NCI-H187 (cell line): Measurements from ENCODE around the gene GTF2A1.

Source experiments
- DNase-seq, 2 experiments: peaks; one replicate each; lab custom pipeline; 2025; lab: John Stamatoyannopoulos, UW

Gene GTF2A1

DNA sequence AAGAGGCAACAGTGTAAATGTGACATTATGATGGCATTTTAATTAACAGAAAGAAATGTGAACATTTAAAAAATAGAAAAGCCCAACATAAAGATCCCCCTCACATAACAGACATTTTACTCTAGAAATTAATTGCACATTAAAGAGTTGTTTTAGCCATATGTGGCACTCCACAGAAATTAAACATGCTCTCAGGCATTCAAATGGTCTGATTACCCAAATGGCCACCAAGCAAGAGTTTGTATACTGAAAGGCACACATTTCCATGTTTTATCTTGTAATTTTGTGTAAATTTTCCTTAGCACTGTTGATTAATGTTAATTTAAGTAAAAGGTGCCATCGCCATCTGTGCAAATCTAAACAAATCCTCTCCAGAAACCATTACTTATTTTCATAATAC, 43.5 kb downstream of the GTF2A1 start:
- no peak for DNase-seq

DNA sequence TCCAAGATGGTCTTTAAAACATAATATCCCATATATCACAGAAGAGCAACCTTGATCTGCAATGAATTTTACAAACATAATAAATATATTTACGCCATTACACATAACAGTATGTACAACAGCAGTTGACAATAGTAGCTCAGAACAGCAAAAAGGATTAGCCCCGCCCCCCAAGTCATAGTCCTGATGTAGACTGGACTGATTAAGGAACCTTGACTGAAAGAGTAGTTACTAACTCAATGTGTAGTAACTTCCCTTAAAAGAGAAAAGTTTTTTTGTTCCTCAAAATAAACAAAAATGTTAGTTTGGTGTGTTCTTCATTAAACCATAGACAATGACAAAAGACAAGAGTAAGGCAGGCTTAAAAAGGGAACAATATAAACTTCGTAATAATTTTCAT, 44.5 kb downstream of the GTF2A1 start:
- DNase-seq = no peak

DNA sequence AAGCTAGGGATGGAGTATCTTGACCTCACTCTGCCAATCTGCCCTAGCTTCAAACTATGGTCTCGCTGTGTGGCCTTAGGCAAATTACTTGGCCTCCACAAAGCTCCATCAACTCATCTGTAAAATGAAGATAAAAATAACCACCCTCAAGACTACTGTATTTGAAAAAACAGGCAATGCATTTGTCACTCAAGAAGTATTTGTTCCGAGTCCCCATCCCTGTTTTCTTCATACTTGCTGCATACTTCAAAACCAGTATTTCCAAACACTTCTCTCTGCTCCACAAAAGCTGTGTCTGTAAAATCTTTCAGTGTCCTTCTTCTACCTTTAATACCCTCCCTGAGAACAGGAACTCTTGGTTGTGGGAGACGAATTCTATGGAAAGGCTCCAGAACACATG, 47.9 kb downstream of the GTF2A1 start:
- DNase-seq = no peak

- no peak for DNase-seq
These were observed 48.4 kb downstream of the GTF2A1 start for GRCh38 chr14:81172353-81172752.

DNA sequence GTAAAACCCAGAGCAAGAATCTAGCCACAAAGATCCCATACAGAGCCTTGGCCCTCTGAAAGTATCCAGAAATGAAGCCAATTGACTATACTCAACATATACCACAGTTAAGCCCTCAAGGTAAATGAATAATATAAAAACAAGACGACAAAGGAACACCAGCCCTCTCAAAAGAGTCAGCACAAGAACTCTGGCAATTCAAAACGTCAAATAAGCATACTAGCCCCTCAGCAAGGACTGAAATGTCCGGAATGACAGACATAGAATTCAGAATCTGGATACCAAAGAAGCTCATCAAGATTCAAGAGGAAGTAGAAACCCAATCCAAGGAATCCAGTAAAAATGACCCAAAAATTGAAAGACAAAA, 49.9 kb downstream of the GTF2A1 start:
- DNase-seq = no peak

DNA sequence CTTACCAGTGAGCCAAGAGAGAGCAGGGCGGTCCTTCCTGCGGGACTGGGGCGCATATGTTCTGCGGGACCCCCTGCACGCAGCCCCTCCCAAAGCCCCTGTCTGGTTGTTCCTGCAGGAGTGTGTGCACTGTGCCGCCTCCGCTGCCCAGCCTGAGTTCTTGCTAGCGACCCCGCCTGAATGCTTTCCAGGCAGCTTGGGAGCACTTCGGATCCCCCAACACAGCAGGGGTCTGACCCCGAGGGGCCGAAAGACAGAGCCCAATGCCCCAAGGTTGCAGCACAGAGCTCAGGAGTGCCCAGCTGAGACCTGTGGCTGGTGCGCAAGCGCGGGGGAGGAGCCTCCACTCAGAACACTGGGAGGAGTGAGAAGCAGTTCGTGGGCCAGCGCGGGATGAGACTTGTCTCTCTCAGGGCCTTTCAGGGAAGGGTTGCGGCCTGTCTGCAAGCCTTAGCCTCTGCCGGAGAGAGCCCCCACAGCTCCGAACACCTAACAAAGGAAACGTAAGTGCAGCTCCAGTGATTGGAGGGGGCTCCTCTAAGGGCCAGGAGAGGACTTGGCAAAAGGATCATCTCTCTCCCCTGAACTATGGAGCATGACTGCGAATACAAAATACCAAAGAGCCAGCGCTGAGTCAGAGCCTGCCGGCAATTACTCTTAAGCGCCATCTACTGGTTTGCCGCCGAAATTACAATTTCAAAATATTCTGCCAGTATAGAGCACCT, 50.5 kb downstream of the GTF2A1 start:
- peak; percentile 77 to 98 for DNase-seq

- no peak for DNase-seq
These were observed 51.1 kb downstream of the GTF2A1 start for GRCh38 chr14:81169711-81170103.

- DNase-seq = no peak
These were observed 51.5 kb downstream of the GTF2A1 start for GRCh38 chr14:81169267-81169666.

- DNase-seq = no peak
These were observed 54.6 kb downstream of the GTF2A1 start for GRCh38 chr14:81166121-81166520.

DNA sequence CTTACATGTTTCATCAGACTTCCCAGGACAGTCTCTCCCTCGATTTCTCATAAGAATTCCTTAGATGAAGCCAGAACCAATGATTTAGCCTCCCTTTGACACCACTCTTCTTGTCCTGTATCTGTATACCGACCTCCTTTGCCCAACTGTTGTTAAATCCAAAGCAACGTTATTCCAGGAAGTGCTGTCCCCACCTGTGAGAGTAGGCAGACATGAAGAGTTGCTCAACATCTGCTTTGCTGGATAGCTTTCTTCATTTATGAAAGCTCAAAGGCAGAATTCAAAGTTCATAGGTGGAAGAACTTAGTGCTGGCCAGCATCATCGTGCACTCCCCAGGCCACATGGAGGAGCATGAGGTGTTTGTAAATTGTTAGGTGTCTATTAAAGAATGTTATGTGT, 55.6 kb downstream of the GTF2A1 start:
- DNase-seq = no peak

GRCh38 chr14:81164167-81164774, 56.5 kb downstream of the GTF2A1 start:
- DNase-seq = peak; percentile 63 to 74

DNA sequence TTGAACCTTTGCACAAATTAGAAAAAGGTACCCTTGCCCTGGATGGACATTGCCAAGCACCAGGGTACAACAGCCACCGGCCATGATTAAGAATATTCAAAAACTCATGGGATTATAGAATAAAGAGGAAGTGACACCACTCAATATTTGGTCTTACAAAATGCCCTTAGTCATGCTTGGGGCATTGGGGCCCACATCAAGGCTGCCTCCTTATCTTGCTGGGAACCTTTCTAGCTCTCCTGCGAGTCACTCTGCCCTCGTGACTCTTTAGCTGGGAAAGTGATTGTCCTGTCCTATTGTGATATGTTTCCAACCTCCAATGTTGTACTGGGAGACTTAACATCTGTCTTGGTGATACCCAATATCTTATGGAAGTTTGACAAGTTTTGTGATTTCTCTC, 57.8 kb downstream of the GTF2A1 start:
- DNase-seq = no peak

GRCh38 chr14:81161749-81162148, 59.0 kb downstream of the GTF2A1 start:
- no peak for DNase-seq

DNA sequence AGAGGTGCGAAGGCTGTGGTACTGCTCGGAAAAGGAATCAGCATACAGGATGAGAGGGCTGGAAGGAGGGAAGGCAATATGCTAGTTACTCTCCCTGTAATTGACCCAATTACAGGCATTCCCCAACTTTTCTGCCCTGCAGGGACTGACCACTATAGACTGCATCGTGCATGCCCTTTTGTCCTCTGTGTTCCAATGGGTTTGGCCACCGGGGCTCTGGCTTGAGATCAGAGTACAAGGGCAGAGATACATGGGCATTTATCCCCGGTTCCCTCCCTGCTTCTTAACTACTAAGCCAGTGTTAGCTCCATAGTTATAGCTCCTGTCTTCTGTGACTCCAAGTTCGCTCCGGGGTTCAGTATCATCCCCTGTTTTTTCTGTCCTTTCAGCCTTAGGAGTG, 59.7 kb downstream of the GTF2A1 start:
- DNase-seq = no peak

DNA sequence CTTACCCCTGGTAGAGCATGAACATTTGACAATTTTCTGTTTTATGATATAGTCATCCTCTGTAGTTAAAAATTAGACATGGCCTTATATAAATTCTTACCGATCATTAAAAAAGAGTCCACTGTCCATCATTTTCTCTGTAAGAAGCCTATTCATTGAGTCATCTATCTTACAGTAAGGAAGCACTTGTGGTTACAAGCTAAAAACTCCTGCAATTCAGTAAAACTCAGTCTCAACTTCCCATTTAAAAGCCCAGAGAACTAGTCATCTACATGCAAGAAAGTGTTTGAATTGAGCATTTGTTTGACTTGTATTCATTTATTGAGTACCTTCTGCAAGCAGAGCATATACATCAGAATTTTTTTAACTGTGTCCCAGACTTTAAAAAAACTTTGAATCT, 63.3 kb downstream of the GTF2A1 start:
- no peak for DNase-seq

DNA sequence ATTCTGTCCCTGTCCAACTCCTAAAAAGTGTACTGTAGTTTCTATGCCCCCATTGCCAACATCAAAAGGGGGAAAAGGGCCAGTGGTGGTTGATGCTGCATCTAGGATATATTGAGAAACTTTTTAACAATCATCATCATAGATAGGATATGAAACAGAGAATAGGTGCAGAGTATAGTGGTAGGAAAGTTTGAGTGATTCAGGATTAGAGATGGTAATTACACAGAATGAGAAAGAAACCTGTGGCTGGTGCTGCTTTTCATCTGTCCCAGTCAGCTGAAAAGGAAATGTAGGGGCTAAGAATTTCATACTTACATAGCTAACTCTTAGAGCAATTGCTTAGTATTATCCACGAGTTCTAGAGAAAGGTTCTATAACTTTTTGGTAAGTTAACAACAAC, 67.6 kb downstream of the GTF2A1 start:
- DNase-seq = no peak

- no peak for DNase-seq
These were observed 72.1 kb downstream of the GTF2A1 start for GRCh38 chr14:81148635-81149034.

DNA sequence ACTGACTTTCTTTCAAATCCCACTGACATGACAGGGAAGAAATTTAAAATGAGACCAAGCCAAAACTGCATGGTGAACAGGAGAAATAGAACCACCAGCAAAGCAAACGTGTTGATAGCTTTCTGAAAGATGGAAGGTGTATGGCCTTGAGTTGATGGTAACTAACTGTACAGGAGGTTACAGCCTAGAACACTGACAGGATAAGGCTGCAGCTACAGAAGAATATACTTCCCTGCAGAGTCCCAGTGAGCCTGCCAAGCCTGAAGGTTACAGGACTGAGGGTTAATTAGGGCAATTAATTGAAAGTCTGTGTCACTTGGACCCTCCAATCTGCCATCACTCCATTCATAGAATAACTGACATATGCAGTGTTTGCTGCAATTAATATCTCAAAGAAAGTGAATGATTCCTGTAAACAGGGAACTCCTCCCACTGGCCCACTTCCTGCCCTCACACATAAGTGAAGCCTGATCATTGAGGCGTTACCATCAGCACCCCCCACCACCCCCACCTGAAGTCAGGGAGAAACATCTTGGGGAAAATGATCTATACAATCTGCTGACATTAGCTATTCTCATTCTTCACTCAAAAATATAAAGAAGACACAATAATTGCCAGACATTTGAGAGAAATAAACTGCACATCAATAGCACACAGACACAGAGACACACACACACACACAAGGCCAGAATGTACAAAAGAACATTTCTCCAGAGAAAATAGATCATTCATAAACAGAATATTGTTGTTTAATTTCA, 73.4 kb downstream of the GTF2A1 start:
- DNase-seq = no peak

- peak in 1 of 2 experiments; percentile 53 for DNase-seq
These were observed 75.7 kb downstream of the GTF2A1 start for GRCh38 chr14:81144824-81145603.

DNA sequence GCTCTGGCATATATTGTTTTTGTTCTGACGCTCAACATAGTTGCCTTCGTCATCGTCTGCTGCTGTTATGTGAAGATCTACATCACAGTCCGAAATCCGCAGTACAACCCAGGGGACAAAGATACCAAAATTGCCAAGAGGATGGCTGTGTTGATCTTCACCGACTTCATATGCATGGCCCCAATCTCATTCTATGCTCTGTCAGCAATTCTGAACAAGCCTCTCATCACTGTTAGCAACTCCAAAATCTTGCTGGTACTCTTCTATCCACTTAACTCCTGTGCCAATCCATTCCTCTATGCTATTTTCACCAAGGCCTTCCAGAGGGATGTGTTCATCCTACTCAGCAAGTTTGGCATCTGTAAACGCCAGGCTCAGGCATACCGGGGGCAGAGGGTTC, 77.0 kb downstream of the GTF2A1 start:
- DNase-seq = no peak

DNA sequence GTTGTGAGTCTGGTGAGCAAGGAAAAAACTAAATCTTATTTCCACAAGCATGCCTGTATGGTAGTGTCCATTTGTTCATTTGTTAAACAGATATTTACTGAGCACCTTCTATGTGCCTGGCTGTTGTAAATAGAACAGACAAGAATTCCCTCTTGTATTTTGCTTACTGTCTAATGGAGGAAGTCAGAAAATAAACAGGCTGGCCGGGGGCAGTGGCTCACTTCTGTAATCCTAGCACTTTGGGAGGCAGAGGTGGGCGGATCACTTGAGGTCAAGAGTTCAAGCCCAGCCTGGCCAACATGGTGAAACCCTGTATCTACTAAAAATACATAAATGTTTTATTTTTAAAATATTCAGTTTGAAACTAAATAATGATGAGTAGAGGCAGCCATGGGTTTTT, 79.3 kb downstream of the GTF2A1 start:
- no peak for DNase-seq

GRCh38 chr14:81138429-81138828, 82.3 kb downstream of the GTF2A1 start:
- no peak for DNase-seq

DNA sequence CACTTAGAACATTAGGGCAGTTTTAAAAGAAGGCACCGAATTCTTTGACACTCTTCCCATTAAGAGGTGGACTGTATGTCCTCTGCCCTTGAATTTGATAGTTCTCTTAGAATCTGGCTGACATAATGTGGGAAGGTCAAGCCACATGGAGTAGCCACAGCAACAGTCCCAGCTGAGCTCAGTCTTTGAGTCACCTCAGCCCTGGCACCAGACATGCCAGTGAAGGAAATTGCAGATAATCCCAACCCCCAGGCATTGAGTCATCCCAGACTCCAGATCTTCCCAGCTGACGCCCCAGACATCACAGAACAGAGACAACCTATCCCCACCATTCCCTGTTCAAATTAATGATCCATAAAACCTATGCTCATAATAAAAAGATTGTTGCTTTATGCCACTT, 83.4 kb downstream of the GTF2A1 start:
- DNase-seq = no peak
